Measurements from ENCODE around the gene FNIP1.

FNIP1 gene

DNA sequence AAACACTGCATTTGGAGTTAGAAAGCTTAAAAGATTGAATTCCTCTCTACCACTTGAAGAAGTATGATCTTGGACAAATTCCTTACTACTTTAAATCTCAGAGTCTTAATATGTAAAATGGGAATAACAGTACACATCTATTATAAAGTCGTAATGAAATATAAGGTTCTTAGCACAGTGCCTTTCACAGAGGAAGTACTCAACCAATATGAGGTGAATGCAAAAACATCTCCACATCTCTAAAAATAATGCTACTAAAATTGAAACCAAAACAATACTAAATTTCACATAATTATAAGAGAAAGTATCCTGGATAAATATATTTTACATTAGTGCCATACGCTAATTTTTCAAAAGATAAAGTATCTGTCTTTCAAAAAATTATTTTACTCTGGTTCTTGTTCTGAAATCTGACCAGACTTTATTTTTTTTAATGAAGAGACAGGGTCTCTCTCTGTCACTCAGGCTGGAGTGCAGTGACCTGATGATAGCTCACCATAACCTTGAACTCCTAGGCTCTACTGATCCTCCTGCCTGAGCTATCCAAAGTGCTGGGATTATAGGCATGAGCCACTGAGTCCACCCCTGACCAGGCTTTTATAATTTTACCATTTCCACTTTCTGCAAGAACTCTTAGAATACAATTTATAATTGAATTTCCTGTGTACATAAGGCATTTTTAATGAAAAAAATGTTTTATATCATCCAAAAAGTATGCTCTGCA lies 21.3 kb upstream of the FNIP1 start:
- TF ChIP-seq, protein P1, sequence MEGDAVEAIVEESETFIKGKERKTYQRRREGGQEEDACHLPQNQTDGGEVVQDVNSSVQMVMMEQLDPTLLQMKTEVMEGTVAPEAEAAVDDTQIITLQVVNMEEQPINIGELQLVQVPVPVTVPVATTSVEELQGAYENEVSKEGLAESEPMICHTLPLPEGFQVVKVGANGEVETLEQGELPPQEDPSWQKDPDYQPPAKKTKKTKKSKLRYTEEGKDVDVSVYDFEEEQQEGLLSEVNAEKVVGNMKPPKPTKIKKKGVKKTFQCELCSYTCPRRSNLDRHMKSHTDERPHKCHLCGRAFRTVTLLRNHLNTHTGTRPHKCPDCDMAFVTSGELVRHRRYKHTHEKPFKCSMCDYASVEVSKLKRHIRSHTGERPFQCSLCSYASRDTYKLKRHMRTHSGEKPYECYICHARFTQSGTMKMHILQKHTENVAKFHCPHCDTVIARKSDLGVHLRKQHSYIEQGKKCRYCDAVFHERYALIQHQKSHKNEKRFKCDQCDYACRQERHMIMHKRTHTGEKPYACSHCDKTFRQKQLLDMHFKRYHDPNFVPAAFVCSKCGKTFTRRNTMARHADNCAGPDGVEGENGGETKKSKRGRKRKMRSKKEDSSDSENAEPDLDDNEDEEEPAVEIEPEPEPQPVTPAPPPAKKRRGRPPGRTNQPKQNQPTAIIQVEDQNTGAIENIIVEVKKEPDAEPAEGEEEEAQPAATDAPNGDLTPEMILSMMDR (IDR thresholded peaks at IDR 0.05; ENCODE audit: low read depth, low read length) = no peak
- no peak for DNase-seq (ENCODE audit: extremely low read depth, low read depth)

DNA sequence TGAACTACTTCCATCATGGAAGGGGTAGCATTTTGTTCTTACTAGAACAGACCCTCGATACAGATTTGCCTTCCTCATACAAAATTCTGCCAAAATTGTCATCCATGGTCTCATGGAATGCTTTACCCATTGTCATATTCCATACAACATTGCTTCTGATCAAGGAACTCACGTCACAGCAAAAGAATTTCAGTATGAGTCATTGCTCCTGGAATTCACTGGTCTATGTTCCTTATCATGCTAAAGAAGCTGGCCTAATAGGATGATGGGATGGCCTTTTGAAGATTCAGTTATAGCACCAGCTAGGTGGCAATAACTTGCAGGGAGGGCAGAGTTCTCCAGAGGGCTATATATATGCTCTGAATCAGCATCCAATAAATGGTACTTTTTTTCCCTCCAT lies 18.2 kb upstream of the FNIP1 start:
- no peak for DNase-seq (ENCODE audit: extremely low read depth, low read depth)
- TF ChIP-seq, protein P1 (IDR thresholded peaks at IDR 0.05; ENCODE audit: low read depth, low read length) = no peak

DNA sequence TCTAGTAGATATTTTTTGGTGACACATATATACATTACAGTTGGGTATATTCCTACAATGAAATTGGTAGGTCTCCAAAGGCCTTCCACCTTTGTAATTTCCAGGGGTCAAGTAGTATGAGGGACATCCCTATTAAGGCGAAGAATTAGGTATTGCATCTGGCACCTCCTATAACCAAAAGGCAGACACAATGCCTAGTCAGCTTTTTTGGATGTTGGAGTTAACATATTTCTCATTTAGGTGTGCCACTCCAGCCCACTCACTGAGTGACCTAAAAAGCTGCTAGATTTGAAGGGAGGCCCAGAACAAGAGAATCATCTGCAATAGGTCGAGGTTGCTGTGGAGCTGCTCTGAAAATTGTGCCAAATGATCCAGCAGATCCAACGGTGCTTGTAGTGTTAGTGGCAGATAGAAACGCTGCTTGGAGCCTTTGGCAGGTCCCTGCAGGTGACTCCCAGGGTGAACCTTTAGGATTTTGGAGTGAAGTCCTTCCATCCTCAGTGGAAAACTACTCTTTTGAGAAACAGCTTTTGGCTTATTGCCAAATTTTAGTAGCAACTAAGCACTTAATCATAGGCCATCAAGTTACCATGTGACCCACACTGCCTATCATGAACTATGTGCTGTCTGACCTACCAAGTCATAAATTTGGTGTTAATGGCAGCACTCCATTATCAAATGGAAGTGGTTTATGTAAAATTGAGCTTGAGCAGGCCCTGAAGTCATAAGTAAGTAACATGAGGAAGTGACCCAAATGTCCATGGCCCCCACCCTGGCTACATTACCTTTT lies 15.7 kb upstream of the FNIP1 start:
- TF ChIP-seq, protein P1 (IDR thresholded peaks at IDR 0.05; ENCODE audit: low read depth, low read length) = no peak
- no peak for DNase-seq (ENCODE audit: extremely low read depth, low read depth)

DNA sequence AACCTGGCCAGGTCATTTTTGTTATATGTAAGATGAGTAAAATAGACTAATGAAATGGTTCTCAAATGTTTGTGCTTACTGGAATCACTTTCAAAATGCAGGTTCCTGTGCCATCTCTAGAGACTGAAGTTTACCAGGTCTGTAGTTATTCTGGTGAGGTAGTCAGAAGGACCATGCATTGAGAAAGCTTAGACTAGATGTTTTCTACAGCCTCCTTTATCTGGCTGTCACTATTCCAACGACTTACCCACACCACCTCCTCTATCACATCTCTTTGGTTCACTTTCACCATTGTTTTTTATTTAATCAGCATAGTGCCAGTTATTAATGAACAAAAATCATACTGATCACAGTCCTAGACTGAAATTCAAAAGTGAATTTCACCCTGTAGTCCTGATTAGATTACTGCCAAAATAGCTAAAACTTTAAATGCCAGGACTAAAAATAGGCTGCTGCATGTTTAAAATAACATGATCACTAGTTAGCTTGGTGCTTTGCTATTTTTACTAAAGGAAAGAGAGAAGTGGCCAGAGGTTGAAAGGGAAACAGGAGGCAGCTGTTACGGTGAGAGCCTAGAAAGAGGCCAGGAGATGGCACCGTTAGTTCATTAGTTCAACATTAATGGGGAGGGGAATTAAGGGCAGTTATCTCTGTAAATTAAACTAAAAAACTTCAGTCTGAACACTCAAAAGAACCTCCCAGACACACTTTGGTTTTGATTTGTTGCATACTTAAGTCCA lies 13.9 kb upstream of the FNIP1 start:
- no peak for DNase-seq (ENCODE audit: extremely low read depth, low read depth)

DNA sequence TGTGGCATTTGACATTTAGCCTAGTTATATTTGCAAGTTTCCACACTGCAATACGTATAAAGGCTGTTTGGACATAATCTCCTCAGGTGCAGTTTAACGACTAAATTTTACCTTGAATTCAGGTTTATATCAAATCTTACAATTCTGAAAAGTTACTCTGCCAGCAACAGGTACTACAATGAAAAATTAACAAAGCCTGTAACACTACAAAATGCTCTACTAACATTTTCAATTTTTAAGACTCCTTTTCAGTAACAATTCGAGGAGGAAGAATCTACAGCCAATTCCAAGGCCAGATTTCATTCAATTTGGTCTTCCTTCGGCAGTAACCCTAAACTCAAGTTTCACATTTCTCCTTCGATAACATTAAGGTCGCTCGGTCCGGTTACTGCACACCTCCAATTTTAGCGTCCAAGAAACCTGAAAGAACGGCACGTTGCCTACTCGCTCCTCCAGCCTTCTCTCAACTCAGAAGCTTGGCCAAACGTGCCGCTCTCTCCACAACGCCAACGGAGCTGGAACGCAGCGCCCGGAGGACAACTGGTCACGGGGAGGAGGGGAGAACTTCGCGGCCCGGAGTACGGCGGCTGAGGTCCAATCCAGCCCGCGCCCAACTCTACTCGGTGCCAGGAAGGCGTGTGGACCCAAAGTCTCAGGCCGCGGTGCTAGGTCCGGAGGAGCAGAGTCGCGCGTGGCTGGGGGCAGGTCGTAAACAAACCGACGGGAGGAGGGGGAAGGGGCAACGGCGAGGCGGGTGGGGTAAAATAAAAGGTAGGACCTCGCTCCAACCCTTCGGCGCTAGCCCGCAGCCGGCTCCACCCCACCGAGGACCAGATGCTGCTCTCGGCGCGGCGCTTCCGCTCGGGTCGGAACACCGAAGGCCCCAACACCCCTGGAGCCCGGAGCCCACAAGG lies 681 bp downstream of the FNIP1 start:
- peak; percentile 20 for DNase-seq (ENCODE audit: extremely low read depth, low read depth)
- TF ChIP-seq, protein P1 (IDR thresholded peaks at IDR 0.05; ENCODE audit: low read depth, low read length) = no peak

More for the DNA sequence above, 13.9 kb upstream of the FNIP1 start:
- TF ChIP-seq, protein P1 (IDR thresholded peaks at IDR 0.05; ENCODE audit: low read depth, low read length) = peak; percentile 23

DNA sequence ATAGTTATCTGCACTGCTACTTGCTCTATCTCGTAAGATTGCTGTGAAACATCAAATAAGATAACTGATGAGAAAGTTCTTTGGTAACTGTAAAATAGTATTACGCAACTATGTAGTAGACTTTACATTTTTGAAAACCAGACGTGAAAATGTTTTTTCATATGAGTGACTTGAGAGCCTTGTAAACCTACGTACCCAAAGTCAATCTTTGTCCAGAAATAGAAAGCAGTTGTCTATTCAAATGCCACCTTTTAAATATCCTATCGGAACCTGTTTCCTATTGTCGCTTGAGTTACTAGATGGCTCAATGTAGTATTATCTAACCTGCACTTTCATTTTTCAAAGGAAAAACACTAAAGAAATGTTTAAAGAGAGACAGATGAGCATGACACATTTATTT lies 1.6 kb downstream of the FNIP1 start:
- DNase-seq (ENCODE audit: extremely low read depth, low read depth) = no peak
- TF ChIP-seq, protein P1 (IDR thresholded peaks at IDR 0.05; ENCODE audit: low read depth, low read length) = no peak
